ENCODE data around the gene ZBTB40. TPM values are rescaled to one million over a fixed set of nuclear protein-coding genes. Genes with fewer than 3 reads are reported as not detected.

The ZBTB40 gene
- total RNA-seq, 1 donor = 15.5 TPM

GRCh38 chr1:22576617-22577016 lies 125.0 kb downstream of the ZBTB40 start:
- no peak for TF ChIP-seq CTCF (IDR thresholded peaks at IDR 0.05; ENCODE audit: insufficient read depth, low read depth, low read length)
- DNase-seq (ENCODE audit: low read depth) = no peak
- H3K4me3 ChIP-seq (ENCODE audit: low read depth, low read length) = no peak overlapping the region

- no peak overlapping the region for H3K4me3 ChIP-seq (ENCODE audit: low read depth, low read length)
- TF ChIP-seq CTCF (IDR thresholded peaks at IDR 0.05; ENCODE audit: insufficient read depth, low read depth, low read length) = no peak
- no peak for DNase-seq (ENCODE audit: low read depth)
Observed at GRCh38 chr1:22578732-22579361, 127.2 kb downstream of the ZBTB40 start.

- no peak for TF ChIP-seq CTCF (IDR thresholded peaks at IDR 0.05; ENCODE audit: insufficient read depth, low read depth, low read length)
- no peak for DNase-seq (ENCODE audit: low read depth)
- H3K4me3 ChIP-seq (ENCODE audit: low read depth, low read length) = no peak overlapping the region
Observed at GRCh38 chr1:22579541-22580155, 128.0 kb downstream of the ZBTB40 start.

Other genes starting within 250 kb of the ZBTB40 start
- gene EPHA8, start 111.6 kb downstream of the ZBTB40 start, total RNA-seq = not detected in 2 replicates
- gene C1QA, start 184.8 kb downstream of the ZBTB40 start, total RNA-seq = not detected in 2 replicates
- not detected in 2 replicates for gene C1QC, start 191.8 kb downstream of the ZBTB40 start, total RNA-seq
- not detected in 2 replicates for gene C1QB, start 201.4 kb downstream of the ZBTB40 start, total RNA-seq

Measured in fibroblast of villous mesenchyme (primary cell).